SK-N-SH treated with all-trans-retinoic acid at 6 μM for 48 hours (cell line): ENCODE data around the gene FBXL17.

Source experiments
- ATAC-seq: fragments of 200-7000 bp; cut with Tn5 transposase; 3 replicates; pipeline ENCODE4 v1.9.1; 2020; ENCODE audit warnings: mild to moderate bottlenecking, moderate library complexity
- ARNTL ChIP-seq: fragments of 450-650 bp; formaldehyde crosslinking; IDR thresholded peaks from 2 replicates; pipeline ENCODE4 v1.5.0; 2020; ENCODE audit warnings: low read depth, mild to moderate bottlenecking, moderate library complexity, borderline replicate concordance
- BACH2 ChIP-seq: fragments of 250-450 bp; sonication (Bioruptor Pico); IDR thresholded peaks from 2 replicates; pipeline ENCODE4 v1.9.0; 2021; ENCODE audit warnings: mild to moderate bottlenecking, borderline replicate concordance
- CREB5 ChIP-seq: fragments of 250-450 bp; sonication (Bioruptor Pico); IDR thresholded peaks from 2 replicates; pipeline ENCODE4 v1.5.1; 2020; ENCODE audit warnings: low read depth, mild to moderate bottlenecking, moderate library complexity
- CSDC2 ChIP-seq: fragments of 250-450 bp; sonication (Bioruptor Pico); IDR thresholded peaks from 2 replicates; pipeline ENCODE4 v1.5.0; 2020; ENCODE audit warnings: mild to moderate bottlenecking, moderate library complexity
- CSRNP3 ChIP-seq: fragments of 250-450 bp; sonication (Bioruptor Pico); IDR thresholded peaks from 2 replicates; pipeline ENCODE4 v1.5.1; 2021; ENCODE audit warnings: mild to moderate bottlenecking, moderate library complexity
- ESRRG ChIP-seq: fragments of 250-450 bp; sonication (Bioruptor Pico); IDR thresholded peaks from 2 replicates; pipeline ENCODE4 v1.6.1; 2021; ENCODE audit warnings: mild to moderate bottlenecking
- ISL1 ChIP-seq: fragments of 250-450 bp; sonication (Bioruptor Pico); IDR thresholded peaks from 2 replicates; pipeline ENCODE4 v2.1.2; 2022; ENCODE audit warnings: mild to moderate bottlenecking, moderate library complexity
- OSR1 ChIP-seq: fragments of 250-450 bp; sonication (Bioruptor Pico); IDR thresholded peaks from 2 replicates; pipeline ENCODE4 v1.8.0; 2022; ENCODE audit warnings: moderate library complexity, mild to moderate bottlenecking, inconsistent platforms
- POU6F1 ChIP-seq: fragments of 250-450 bp; sonication (Bioruptor Pico); IDR thresholded peaks from 2 replicates; pipeline ENCODE4 v1.8.0; 2021; ENCODE audit warnings: low read depth, mild to moderate bottlenecking, moderate library complexity, borderline replicate concordance
- RARB ChIP-seq: fragments of 250-450 bp; sonication (Bioruptor Pico); IDR thresholded peaks from 2 replicates; pipeline ENCODE4 v1.8.0; 2021; ENCODE audit warnings: mild to moderate bottlenecking, moderate library complexity
- SNAI2 ChIP-seq: fragments of 250-450 bp; sonication (Bioruptor Pico); IDR thresholded peaks from 2 replicates; pipeline ENCODE4 v1.5.0; 2020; ENCODE audit warnings: mild to moderate bottlenecking, moderate library complexity
- TOX ChIP-seq: fragments of 250-450 bp; sonication (Bioruptor Pico); IDR thresholded peaks from 2 replicates; pipeline ENCODE4 v1.8.0; 2021; ENCODE audit warnings: mild to moderate bottlenecking, moderate library complexity, borderline replicate concordance
- ZC3H10 ChIP-seq: fragments of 250-450 bp; sonication (Bioruptor Pico); IDR thresholded peaks from 2 replicates; pipeline ENCODE4 v1.5.1; 2021; ENCODE audit warnings: mild to moderate bottlenecking, moderate library complexity
- ZNF565 ChIP-seq: fragments of 450-650 bp; formaldehyde crosslinking; conservative IDR thresholded peaks from 2 replicates; pipeline ENCODE4 v1.5.0; 2020; ENCODE audit warnings: low read depth, mild to moderate bottlenecking, moderate library complexity
- ZNF70 ChIP-seq: fragments of 450-650 bp; formaldehyde crosslinking; IDR thresholded peaks from 2 replicates; pipeline ENCODE4 v1.5.0; 2020; ENCODE audit warnings: mild to moderate bottlenecking, moderate library complexity
- ZNF8 ChIP-seq: fragments of 450-650 bp; formaldehyde crosslinking; IDR thresholded peaks from 2 replicates; pipeline ENCODE4 v1.5.0; 2020; ENCODE audit warnings: mild to moderate bottlenecking, moderate library complexity
- TF ChIP-seq, protein P1 (sequence below): fragments of 250-450 bp; sonication (Bioruptor Pico); IDR thresholded peaks from 2 replicates; pipeline ENCODE4 v1.8.0; 2020; ENCODE audit warnings: mild to moderate bottlenecking, moderate library complexity, borderline replicate concordance
- TF ChIP-seq, protein P2 (sequence below): fragments of 250-450 bp; sonication (Bioruptor Pico); IDR thresholded peaks from 2 replicates; pipeline ENCODE4 v1.5.0; 2020; ENCODE audit warnings: mild to moderate bottlenecking, moderate library complexity

FBXL17 gene

DNA sequence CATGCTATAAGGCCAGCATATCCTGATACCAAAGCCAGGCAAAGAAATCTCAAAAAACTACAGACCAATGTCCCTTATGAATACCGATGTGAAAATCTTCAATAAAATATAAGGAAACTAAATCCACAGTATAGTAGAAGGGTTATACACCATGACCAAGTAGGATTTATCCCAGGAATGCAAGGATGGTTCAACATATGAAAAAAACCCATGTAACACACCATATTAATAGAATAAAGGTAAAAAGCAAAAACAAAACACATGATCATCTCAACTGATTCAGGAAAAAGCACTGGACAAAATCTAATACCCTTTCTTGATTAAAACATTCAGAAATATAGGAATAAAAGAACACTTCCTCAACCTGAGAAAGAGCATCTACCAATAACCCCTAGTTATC is 6.1 kb downstream of the FBXL17 start (continued):
- no peak for TF ChIP-seq POU6F1 (CRISPR knock-in tag)
- no peak for TF ChIP-seq ARNTL (CRISPR knock-in tag)
- TF ChIP-seq RARB (CRISPR knock-in tag), result no peak

DNA sequence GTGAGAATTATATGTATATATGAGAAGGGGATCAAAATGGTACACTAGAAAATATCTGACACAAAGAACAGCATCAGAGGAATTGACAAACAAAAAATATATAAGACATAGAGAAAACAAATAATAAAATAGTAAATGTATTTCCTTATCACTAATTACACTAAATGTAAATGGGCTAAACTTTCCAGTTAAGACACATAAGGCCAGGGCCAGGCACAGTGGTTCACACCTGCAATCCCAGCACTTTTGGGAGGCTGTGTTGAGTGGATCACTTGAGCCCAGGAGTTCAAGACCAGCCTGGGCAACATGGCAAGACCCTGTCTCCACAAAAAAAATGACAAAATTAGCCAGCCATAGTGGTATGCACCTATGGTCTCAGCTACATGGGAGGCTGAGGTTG is 8.5 kb downstream of the FBXL17 start:
- TF ChIP-seq TOX (CRISPR knock-in tag) (no peak), ZNF70 (CRISPR knock-in tag) (no peak), ZC3H10 (CRISPR knock-in tag) (no peak), ZNF565 (CRISPR knock-in tag) (no peak), RARB (CRISPR knock-in tag) (no peak), SNAI2 (CRISPR knock-in tag) (no peak), ESRRG (CRISPR knock-in tag) (no peak), CSRNP3 (CRISPR knock-in tag) (no peak), ISL1 (CRISPR knock-in tag) (no peak), ZNF8 (no peak), ARNTL (CRISPR knock-in tag) (no peak), CREB5 (CRISPR knock-in tag) (no peak), OSR1 (CRISPR knock-in tag) (no peak), POU6F1 (CRISPR knock-in tag) (no peak), CSDC2 (no peak)
- TF ChIP-seq, protein P1, sequence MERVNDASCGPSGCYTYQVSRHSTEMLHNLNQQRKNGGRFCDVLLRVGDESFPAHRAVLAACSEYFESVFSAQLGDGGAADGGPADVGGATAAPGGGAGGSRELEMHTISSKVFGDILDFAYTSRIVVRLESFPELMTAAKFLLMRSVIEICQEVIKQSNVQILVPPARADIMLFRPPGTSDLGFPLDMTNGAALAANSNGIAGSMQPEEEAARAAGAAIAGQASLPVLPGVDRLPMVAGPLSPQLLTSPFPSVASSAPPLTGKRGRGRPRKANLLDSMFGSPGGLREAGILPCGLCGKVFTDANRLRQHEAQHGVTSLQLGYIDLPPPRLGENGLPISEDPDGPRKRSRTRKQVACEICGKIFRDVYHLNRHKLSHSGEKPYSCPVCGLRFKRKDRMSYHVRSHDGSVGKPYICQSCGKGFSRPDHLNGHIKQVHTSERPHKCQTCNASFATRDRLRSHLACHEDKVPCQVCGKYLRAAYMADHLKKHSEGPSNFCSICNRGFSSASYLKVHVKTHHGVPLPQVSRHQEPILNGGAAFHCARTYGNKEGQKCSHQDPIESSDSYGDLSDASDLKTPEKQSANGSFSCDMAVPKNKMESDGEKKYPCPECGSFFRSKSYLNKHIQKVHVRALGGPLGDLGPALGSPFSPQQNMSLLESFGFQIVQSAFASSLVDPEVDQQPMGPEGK (CRISPR knock-in tag), result no peak
- TF ChIP-seq, all 23 proteins: peak for 0
- ATAC-seq, result no peak

GRCh38 chr5:108372369-108372768 is 9.5 kb downstream of the FBXL17 start:
- no peak for ATAC-seq
- TF ChIP-seq CSDC2 (no peak), CSRNP3 (CRISPR knock-in tag) (no peak), ZNF70 (CRISPR knock-in tag) (no peak), OSR1 (CRISPR knock-in tag) (no peak), BACH2 (no peak), ESRRG (CRISPR knock-in tag) (no peak), ISL1 (CRISPR knock-in tag) (no peak)
- TF ChIP-seq, protein P1 (CRISPR knock-in tag), result no peak
- TF ChIP-seq, protein P2, sequence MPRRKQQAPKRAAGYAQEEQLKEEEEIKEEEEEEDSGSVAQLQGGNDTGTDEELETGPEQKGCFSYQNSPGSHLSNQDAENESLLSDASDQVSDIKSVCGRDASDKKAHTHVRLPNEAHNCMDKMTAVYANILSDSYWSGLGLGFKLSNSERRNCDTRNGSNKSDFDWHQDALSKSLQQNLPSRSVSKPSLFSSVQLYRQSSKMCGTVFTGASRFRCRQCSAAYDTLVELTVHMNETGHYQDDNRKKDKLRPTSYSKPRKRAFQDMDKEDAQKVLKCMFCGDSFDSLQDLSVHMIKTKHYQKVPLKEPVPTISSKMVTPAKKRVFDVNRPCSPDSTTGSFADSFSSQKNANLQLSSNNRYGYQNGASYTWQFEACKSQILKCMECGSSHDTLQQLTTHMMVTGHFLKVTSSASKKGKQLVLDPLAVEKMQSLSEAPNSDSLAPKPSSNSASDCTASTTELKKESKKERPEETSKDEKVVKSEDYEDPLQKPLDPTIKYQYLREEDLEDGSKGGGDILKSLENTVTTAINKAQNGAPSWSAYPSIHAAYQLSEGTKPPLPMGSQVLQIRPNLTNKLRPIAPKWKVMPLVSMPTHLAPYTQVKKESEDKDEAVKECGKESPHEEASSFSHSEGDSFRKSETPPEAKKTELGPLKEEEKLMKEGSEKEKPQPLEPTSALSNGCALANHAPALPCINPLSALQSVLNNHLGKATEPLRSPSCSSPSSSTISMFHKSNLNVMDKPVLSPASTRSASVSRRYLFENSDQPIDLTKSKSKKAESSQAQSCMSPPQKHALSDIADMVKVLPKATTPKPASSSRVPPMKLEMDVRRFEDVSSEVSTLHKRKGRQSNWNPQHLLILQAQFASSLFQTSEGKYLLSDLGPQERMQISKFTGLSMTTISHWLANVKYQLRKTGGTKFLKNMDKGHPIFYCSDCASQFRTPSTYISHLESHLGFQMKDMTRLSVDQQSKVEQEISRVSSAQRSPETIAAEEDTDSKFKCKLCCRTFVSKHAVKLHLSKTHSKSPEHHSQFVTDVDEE, result no peak
